OCI-LY1 (cell line): Measurements from ENCODE around the gene EMX1.

Experiments
- H2AFZ ChIP-seq: fragments of 200-600 bp; sonication (generic), shearing (Covaris generic); 2 replicates; pipeline ENCODE4 v1.6.0; 2014; ENCODE audit warnings: antibody characterized with exemption, mild to moderate bottlenecking, low read length
- H3F3A ChIP-seq: fragments of 200-600 bp; sonication (generic), shearing (Covaris generic); 2 replicates; pipeline ENCODE4 v1.6.0; 2014; ENCODE audit warnings: mild to moderate bottlenecking, antibody characterized with exemption, low read length, moderate library complexity; ENCODE audit not compliant: insufficient read depth
- H3K27ac ChIP-seq: fragments of 200-600 bp; sonication (generic); 2 replicates; pipeline ENCODE4 v1.5.1; 2014; ENCODE audit warnings: low read length, mixed run types, mild to moderate bottlenecking, low read depth; ENCODE audit not compliant: poor library complexity, severe bottlenecking
- H3K27me3 ChIP-seq: fragments of 200-600 bp; sonication (generic); 2 replicates; pipeline ENCODE4 v1.6.0; 2014; ENCODE audit warnings: antibody characterized with exemption, mild to moderate bottlenecking, low read length, moderate library complexity; ENCODE audit not compliant: insufficient read depth
- H3K36me3 ChIP-seq: fragments of 200-600 bp; sonication (generic); 2 replicates; pipeline ENCODE4 v1.6.1; 2014; ENCODE audit warnings: mild to moderate bottlenecking, antibody characterized with exemption, low read length, moderate library complexity, mixed read lengths; ENCODE audit not compliant: insufficient read depth
- H3K4me1 ChIP-seq: fragments of 200-600 bp; sonication (generic); 2 replicates; pipeline ENCODE4 v1.5.1; 2014; ENCODE audit warnings: mild to moderate bottlenecking, low read length, moderate library complexity; ENCODE audit not compliant: insufficient read depth, severe bottlenecking
- H3K4me2 ChIP-seq: fragments of 200-600 bp; sonication (generic), shearing (Covaris generic); 2 replicates; pipeline ENCODE4 v1.6.1; 2014; ENCODE audit warnings: low read length
- H3K4me3 ChIP-seq: fragments of 200-600 bp; sonication (generic); 2 replicates; pipeline ENCODE4 v1.5.1; 2014; ENCODE audit warnings: low read length, low read depth, mild to moderate bottlenecking, mixed read lengths; ENCODE audit not compliant: poor library complexity, severe bottlenecking
- H3K79me2 ChIP-seq: fragments of 200-600 bp; shearing (Covaris generic); 2 replicates; pipeline ENCODE4 v1.6.1; 2016; ENCODE audit warnings: mixed run types, low read length, mixed read lengths; ENCODE audit not compliant: insufficient read depth
- H3K9ac ChIP-seq: fragments of 200-600 bp; sonication (generic), shearing (Covaris generic); 2 replicates; pipeline ENCODE4 v1.6.1; 2014; ENCODE audit warnings: mild to moderate bottlenecking, low read length, mixed read lengths
- H3K9me2 ChIP-seq: fragments of 200-600 bp; sonication (generic), shearing (Covaris generic); 2 replicates; pipeline ENCODE4 v1.6.1; 2014; ENCODE audit warnings: low read depth, mild to moderate bottlenecking, low read length, mixed read lengths
- H3K9me3 ChIP-seq: fragments of 200-600 bp; shearing (Covaris generic); 2 replicates; pipeline ENCODE4 v1.6.1; 2014; ENCODE audit warnings: low read length, mixed read lengths
- H4K20me1 ChIP-seq: fragments of 200-600 bp; sonication (generic), shearing (Covaris generic); 2 replicates; pipeline ENCODE4 v1.6.0; 2016; ENCODE audit warnings: mild to moderate bottlenecking, low read length; ENCODE audit not compliant: insufficient read depth
- EZH2 ChIP-seq: fragments of 200-600 bp; sonication (generic), shearing (Covaris generic); IDR thresholded peaks from 2 replicates; pipeline ENCODE4 v1.8.0; 2017; ENCODE audit warnings: borderline replicate concordance, mixed run types, mild to moderate bottlenecking, antibody characterized with exemption, low read length, moderate library complexity, mixed read lengths
- TF ChIP-seq, protein P1 (sequence below): fragments of 200-600 bp; sonication (generic), shearing (Covaris generic); IDR thresholded peaks from 2 replicates; pipeline ENCODE4 v1.5.1; 2017; ENCODE audit warnings: mild to moderate bottlenecking, antibody characterized with exemption, low read length, moderate library complexity, mixed read lengths

Gene EMX1

DNA sequence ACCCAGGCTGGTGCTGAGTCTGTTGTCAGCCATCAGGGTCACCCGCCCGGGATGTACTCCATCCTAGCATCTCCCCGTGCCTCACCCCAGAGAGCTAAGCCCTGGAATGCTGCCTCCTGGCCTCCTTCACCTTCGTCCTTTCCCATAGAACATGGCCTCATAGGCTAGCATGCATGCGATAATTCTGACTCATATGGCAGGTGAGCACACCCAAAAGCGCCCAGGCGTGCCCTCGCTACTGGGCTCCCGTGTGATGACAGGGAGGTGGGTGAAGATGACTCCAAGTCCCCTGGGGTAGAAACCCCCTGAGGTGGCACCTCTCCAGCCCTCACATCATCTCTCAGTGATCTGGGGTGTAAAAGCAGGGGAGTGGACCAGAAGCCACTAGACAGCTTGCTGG lies 22.8 kb upstream of the EMX1 start:
- H3K36me3 ChIP-seq = no peaks in the 10 kb centered on the region
- no peak overlapping the region for H3K9ac ChIP-seq
- no peak overlapping the region for H3K4me3 ChIP-seq
- H3F3A ChIP-seq = no peaks in the 10 kb centered on the region
- H4K20me1 ChIP-seq = no peaks in the 10 kb centered on the region
- no peaks in the 10 kb centered on the region for H3K27me3 ChIP-seq
- no peaks in the 10 kb centered on the region for H3K9me2 ChIP-seq
- H3K4me1 ChIP-seq = no peaks in the 10 kb centered on the region
- no peak overlapping the region for H2AFZ ChIP-seq
- TF ChIP-seq, protein P1, sequence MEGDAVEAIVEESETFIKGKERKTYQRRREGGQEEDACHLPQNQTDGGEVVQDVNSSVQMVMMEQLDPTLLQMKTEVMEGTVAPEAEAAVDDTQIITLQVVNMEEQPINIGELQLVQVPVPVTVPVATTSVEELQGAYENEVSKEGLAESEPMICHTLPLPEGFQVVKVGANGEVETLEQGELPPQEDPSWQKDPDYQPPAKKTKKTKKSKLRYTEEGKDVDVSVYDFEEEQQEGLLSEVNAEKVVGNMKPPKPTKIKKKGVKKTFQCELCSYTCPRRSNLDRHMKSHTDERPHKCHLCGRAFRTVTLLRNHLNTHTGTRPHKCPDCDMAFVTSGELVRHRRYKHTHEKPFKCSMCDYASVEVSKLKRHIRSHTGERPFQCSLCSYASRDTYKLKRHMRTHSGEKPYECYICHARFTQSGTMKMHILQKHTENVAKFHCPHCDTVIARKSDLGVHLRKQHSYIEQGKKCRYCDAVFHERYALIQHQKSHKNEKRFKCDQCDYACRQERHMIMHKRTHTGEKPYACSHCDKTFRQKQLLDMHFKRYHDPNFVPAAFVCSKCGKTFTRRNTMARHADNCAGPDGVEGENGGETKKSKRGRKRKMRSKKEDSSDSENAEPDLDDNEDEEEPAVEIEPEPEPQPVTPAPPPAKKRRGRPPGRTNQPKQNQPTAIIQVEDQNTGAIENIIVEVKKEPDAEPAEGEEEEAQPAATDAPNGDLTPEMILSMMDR = no peak
- TF ChIP-seq EZH2 = no peak
- no peak overlapping the region for H3K4me2 ChIP-seq
- no peak overlapping the region for H3K27ac ChIP-seq
- H3K9me3 ChIP-seq = no peaks in the 10 kb centered on the region
- H3K79me2 ChIP-seq = no peaks in the 10 kb centered on the region

DNA sequence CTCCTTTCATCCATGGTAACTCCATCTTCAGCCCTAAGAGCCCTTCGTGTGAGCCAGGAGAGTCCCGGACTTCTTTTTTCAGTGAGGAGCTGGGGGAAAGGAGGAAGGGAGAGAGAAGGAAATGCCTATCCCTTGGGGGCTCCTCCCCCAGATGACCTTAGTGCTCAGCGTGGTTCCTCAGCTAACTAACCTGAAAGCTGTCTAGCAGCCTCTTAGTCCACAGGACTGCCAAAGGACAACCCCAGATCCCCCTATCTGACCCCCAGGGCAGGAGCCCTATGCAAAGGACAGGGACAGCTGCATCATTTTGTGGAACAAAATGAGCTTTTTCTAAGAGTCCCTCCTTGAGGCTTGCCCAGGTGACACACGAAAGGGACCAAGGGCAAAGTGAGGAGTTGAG lies 22.2 kb upstream of the EMX1 start:
- Histone ChIP-seq H3K4me2 (no peak overlapping the region), H3F3A (no peaks in the 10 kb centered on the region), H4K20me1 (no peaks in the 10 kb centered on the region), H3K79me2 (no peaks in the 10 kb centered on the region), H3K27ac (no peak overlapping the region), H2AFZ (no peak overlapping the region), H3K9ac (no peak overlapping the region), H3K9me2 (no peaks in the 10 kb centered on the region), H3K9me3 (no peaks in the 10 kb centered on the region), H3K36me3 (no peaks in the 10 kb centered on the region), H3K4me1 (no peaks in the 10 kb centered on the region), H3K27me3 (no peaks in the 10 kb centered on the region; the same call in 1 of the 2 replicates), H3K4me3 (no peak overlapping the region)
- no peak for TF ChIP-seq EZH2
- TF ChIP-seq, protein P1 = no peak

DNA sequence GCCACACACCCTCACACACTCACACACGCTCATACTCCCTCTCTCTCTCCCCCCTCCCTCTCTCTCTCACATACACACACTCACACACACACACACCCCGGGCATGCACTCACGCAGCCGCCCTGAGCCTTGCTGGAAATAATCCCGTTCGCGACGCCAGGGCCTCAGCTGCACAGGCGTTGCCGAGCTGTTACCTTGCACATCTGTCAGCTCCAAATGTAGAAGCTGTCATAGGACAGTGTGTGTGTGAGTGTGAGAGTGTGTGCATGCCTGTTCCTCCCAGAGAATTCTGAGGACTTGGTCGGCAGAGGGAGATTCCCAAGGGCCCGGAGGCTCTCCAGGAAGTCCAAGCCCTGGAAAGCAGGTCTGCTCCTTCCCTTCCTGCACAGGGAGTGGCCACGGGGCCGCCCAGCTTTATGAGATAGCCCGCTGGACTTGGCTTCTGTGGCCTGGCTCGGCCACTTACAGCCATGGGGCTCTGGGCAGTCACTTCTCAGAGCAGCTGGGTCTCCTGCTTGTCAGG lies 21.5 kb upstream of the EMX1 start:
- H3K4me3 ChIP-seq = no peak overlapping the region
- H3K4me2 ChIP-seq = no peak overlapping the region
- no peaks in the 10 kb centered on the region for H3K79me2 ChIP-seq
- no peaks in the 10 kb centered on the region for H3K36me3 ChIP-seq
- TF ChIP-seq, protein P1 = no peak
- no peak for TF ChIP-seq EZH2
- no peaks in the 10 kb centered on the region for H3K9me3 ChIP-seq
- H4K20me1 ChIP-seq = no peaks in the 10 kb centered on the region
- H3F3A ChIP-seq = no peaks in the 10 kb centered on the region
- no peaks in the 10 kb centered on the region for H3K4me1 ChIP-seq
- no peak overlapping the region for H2AFZ ChIP-seq
- H3K9ac ChIP-seq = no peak overlapping the region
- H3K9me2 ChIP-seq = no peaks in the 10 kb centered on the region
- H3K27me3 ChIP-seq = no peaks in the 10 kb centered on the region; the same call in 1 of the 2 replicates
- no peak overlapping the region for H3K27ac ChIP-seq
